K562 (cell line): ENCODE results near the gene CIAPIN1. TPM values are rescaled to one million over a fixed set of nuclear protein-coding genes. Genes with fewer than 3 reads are reported as not detected.

Source experiments
- HNRNPH1 ChIP-seq: fragments of 200-400 bp; formaldehyde crosslinking; optimal IDR thresholded peaks from 2 replicates; pipeline ENCODE3; 2017; ENCODE audit warnings: low read depth, mild to moderate bottlenecking, low read length, moderate library complexity
- PKNOX1 ChIP-seq: fragments of 450-650 bp; IDR thresholded peaks from 2 replicates; pipeline ENCODE4 v1.6.1; 2016
- SIN3A ChIP-seq, 2 experiments: fragments of 150-350 bp in 1 of 2; IDR thresholded peaks; 2 replicates each; pipeline ENCODE4 v1.6.1; 2011 to 2016; ENCODE audit warnings: borderline replicate concordance in 2 of 2, low read depth in 2 of 2, low read length in 2 of 2, mild to moderate bottlenecking in 2 of 2, moderate library complexity in 2 of 2; ENCODE audit not compliant: control insufficient read depth in 1 of 2
- ZNF592 ChIP-seq: fragments of 450-650 bp; IDR thresholded peaks from 2 replicates; pipeline ENCODE4 v1.6.1; 2017; ENCODE audit warnings: antibody characterized with exemption, mild to moderate bottlenecking
- polyA plus RNA-seq, 8 experiments: library from polyadenylated mRNA; depleted of rRNA in 4 of 8; stranded (reverse) in 5 of 8; unstranded in 3 of 8; fragments of >200 nt; fragmentation: Nextera tagmentation in 2 of 8; fragmentation: Illumina TruSeq in 1 of 8; extraction: Ambion mirVana in 2 of 8; extraction: Trizol in 1 of 8; gene quantifications; 2 replicates each; pipeline versions ENCODE4 v1.2.1 to v1.2.3, GENCODE V29; 2011 to 2014; ENCODE audit warnings: inconsistent platforms in 1 of 8, missing spikeins in 1 of 8
- total RNA-seq, 7 experiments: library from RNA; depleted of rRNA in 6 of 7; stranded (reverse); fragments of >200 nt in 6 of 7; fragmentation: Illumina TruSeq in 2 of 7; extraction: Trizol in 2 of 7; gene quantifications; 2 replicates each; pipeline versions ENCODE4 v1.2.1 to v1.2.3, GENCODE V29; 2011 to 2021; ENCODE audit warnings: low replicate concordance in 1 of 7

Gene CIAPIN1
- total and polyA plus RNA-seq, 9 of the 15 experiments (the other 6 are each of a cell fraction or from before 2014, with no cell fraction given), result 71.8 to 263 (median 95.7) TPM

GRCh38 chr16:57446531-57447185, 527 bp downstream of the CIAPIN1 start (continued):
- TF ChIP-seq ZNF592, result 0 out of 2 replicates have a peak, but pooled peaks have one; percentile 18
- TF ChIP-seq HNRNPH1, result no peak
- no peak for TF ChIP-seq SIN3A (IDR thresholded peaks at IDR 0.05; ENCODE audit: borderline replicate concordance in 2 of 2, control insufficient read depth in 1 of 2, low read depth in 2 of 2, low read length in 2 of 2)
- TF ChIP-seq PKNOX1, result peak; percentile 30; the same call in 1 of the 2 replicates
- TF ChIP-seq, all 486 proteins: peak for 13
